Measurements from ENCODE around the gene APOB.
"Not testable (repeated sequence)": the region's sequence is repeated elsewhere in the genome, so short reads cannot be mapped to it uniquely, and the experiment has no call there.

The APOB gene

DNA sequence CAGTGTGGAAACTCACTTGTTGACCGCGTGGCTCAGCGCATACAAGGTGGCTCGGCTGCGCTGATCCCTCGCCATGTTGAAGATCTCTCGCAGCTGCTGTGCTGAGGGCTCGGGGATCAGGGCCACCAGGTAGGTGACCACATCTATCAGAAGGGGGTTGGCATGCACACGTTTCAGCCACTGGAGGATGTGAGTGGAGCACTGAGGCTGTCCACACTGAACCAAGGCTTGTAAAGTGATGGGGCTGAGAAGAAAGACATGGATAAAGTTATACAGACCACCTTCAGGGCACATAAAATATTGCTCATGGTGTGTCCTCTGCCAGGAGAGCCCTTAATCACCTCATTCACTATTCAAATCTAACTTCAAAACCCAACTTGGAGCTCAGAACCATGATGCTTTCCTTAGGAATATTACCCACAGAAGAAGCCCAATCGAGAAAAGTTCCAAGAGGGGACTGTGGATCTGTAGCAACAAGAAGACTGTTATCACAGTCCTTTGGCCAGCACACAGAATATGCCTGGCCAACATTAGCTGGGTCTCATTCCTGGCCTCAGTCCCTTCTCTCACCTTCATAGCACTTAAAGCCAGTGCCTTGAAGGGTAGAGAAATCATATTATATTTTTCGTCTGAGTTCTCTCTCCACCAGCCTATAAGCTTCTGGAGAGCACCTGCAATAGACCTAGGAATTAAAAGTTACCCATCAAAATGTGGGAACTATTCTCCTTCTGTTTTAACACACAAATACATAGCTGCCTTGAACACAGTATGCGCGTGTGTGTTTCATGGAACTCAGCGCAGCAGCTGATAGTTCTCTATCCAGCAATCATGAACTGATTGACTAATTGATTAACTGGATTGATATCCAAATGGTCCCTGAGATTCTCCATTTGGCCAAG, 11.3 kb downstream of the APOB start:
- DNase-seq (ENCODE audit: low read depth, low spot score) = no peak

DNA sequence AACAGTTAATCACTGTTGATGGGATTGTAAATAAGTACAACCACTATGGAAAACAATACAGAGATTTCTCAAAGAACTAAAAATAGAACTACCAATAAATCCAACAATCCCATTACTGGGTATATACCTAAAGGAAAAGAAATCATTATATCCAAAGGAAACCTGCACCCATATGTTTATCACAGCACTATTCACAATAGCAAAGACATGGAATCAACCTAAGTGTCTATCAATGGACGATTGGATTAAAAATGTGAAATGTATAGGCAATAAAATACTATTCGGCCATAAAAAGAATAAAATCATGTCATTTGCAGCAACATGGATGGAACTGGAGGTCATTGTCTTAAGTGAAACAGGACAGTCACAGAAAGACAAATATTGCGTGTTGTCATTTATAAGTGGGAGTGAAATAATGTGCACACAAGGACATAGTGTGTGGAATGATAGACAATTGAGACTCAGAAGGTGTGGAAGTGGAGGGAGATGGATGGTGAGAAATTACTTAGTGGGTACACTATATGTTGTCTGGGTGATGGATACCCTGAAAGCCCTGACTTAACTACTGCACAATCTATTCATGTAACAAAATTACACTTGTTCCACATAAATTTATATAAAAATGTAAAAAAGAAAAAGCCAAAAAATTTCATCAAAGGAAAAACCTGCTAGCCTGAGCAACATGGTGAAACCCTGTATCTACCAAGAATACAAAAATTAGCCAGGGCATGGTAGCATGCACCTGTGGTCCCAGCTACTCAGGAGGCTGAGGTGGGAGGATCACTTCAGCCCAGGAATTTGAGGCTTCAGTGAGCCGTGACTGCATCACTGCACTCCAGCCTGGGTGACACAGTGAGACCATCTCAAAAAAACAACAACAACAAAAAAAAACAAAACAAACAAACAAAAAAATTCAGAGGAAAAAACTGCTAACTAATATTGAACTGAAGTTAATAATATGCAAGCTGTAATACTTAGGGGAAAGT, 12.6 kb downstream of the APOB start:
- DNase-seq (ENCODE audit: low read depth, low spot score) = no peak

DNA sequence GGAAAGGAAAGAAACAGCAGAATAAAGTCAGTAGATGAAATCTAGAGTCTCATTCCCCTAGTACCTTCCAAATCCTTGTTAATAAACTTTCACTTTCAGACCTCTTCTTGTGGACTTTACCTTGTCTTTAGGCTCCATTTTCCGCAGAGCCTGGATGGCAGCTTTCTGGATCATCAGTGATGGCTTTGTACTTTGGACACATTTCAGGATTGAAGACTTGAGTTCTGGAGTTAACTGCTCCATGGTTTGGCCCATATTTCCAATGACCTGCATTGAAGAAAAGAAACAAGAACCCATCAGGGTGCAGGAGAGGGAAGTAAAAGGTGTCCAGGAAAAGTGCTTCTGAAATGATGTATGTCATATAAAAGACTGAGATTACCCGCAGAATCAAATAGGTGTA, 14.4 kb downstream of the APOB start:
- no peak for DNase-seq (ENCODE audit: low read depth, low spot score)

DNA sequence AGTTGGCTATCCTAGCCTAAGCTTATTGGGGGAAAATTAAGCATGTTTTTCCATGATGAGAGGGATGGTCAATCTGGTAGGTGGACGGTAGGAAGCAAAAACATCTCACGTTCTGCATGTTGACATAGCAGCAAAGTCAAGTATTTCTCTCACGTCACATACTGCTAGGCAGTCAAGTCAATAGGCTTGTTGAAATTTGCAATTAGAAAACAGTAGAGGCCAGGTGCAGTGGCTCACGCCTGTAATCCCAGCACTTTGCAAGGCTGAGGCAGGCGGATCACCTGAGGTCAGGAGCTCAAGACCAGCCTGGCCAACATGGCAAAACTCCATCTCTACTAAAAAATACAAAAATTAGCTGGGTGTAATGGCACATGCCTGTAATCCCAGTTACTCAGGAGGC, 14.9 kb downstream of the APOB start:
- not testable (repeated sequence) for DNase-seq (ENCODE audit: low read depth, low spot score)

DNA sequence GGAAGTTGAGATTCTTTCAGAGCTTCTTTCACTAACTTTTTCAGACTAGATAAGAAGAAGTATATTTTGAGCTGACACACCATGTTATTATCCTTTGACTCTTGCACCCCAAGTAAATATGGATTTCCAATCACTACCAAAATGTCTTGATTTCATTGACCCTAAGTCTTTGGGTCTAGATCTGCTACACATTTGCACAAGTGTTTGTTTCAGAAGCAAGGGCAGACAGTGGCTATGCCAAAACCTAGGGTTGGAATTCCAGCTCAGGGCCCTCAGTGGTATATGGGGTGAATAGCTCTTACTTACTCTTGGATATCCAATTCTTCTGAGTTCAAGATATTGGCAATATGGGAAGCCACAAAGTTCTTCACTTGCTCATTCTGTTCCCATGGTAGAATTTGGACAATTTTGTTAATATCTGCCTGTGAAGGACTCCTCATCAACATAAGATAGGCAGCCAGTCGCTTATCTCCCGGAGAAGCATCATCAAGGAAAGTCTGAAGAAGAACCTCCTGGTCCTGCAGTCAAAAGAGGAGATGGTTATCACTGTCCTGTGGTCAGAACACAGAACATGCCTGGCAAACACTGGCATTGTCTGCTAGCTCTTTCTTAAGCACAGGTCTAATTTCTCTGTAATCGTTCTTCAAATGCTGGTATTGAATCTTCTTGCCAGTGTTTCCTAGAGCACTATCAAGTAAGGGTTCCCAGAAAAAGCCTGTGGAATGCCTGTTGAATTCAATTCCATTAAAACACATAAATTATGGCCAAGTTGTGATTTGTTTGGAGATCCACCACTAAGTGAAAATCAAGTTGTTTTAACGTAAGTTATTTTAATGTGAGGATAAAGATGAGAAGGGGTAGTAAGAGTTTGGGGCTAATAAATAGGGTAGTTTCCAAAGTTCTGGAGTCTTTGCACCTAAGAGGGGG, 15.6 kb downstream of the APOB start:
- DNase-seq (ENCODE audit: low read depth, low spot score) = no peak

DNA sequence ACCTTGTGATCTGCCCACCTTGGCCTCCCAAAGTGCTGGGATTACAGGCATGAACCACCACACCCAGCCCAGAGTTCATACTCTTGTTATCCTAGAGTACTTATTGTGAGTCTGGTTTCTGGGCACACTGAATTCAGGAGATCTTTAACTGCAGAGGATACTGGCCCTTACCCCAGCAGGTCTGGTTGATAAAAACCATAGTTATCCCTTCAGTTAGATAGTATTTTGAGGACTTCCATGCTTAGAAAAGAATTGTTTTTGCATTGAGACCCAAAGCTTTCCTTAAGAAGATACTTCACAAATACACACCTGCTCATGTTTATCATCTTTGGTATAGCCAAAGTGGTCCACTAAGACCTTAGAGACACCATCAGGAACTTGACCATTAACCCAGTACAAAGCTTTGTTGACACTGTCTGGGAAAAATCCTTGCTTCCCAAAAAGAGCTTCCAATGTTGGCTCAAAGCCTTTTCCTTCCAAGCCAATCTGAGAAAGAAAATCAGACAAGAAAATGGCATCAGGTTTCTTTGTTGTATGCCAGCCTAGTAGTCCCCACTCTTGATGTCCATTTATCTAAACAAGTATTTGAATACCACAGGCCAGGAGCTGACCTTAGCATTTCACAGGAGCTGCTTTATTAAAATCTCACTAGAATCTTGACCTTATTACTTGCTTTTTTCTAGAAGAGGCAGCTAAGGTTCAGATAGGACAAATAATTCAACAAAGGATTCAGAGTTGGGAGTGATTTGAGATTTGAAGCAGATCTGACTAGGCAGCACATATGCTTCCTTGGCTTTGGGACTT, 17.2 kb downstream of the APOB start:
- DNase-seq (ENCODE audit: low read depth, low spot score) = no peak

DNA sequence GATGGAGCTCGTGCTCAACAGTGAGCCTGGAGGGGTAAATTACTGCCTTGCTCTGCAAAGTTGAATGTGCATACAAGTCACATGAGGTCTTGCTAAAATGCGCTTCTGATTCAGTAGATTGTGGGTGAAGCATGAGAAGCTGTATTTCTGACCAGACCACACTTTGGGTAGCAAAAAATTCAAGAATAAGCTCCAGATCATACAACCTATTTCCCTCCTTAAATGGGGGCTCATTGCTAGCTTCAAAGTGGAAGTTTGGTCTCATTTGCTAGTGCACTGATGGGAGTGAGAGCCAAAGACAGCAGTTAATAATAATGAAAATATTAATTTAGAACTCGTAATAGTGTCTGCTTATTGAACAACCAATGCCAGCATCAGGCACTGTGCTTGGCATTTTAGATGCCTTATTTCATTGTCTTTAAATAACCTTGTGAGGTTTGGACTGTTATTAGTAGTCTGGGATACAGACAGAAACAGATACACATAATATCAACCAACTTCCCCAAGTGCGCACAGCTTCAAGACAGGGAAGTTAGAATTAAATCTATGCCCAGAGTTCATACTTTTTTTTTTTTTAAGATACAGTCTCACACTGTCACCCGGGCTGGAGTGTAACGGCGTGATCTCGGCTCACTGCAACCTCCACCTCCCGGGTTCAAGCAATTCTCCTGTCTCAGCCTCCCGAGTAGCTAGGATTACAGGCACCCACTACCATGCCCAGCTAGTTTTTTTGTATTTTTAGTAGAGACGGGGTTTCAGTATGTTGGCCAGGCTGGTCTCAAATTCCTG, 18.0 kb downstream of the APOB start:
- DNase-seq (ENCODE audit: low read depth, low spot score) = no peak

DNA sequence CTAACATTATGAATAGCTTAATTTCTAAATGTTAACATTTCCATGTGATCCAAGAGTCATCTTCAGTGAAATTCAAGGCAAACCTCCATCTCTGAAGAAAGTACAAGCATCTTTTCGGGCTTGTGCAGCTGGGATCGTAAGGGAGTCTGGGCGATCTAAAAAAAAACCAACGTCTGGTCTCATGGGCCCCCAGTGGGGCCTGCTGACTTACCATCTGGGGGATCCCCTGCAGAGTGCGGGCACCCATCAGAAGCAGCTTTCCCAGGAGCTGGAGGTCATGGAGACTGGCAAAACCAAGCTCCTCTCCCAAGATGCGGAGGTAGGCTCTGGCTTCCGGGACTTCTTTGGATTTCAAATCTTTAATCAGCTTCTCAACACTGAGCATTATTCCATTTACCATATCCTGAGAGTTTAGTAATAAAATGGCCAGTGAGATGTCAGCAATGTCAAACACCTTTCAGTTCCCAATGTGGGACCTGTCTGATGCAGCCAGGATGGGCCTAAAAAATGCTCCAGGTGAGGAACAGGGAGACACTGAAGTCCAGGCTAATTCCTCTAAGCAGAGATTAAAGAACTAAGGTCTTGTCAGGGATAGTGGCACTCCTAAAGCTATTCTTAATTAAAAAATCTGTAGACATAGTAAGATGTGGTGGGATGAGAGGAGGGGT, 19.0 kb downstream of the APOB start:
- no peak for DNase-seq (ENCODE audit: low read depth, low spot score)

DNA sequence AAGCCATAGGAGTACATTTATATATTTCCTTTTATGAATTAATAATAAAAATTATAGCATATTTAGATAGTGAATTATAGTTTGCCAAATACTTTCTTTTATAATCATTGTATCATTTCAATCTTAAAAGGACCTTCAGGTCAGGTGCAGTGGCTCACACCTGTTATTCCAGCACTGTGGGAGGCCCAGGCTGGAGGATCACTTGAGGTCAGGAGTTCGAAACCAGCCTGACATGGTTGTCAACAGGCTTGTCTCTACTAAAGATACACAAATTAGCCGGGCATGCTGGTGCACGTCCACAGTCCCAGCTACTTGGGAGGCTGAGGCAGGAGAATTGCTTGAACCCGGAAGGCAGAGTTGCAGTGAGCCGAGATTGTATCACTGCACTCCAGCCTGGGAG, 19.7 kb downstream of the APOB start:
- no peak for DNase-seq (ENCODE audit: low read depth, low spot score)

DNA sequence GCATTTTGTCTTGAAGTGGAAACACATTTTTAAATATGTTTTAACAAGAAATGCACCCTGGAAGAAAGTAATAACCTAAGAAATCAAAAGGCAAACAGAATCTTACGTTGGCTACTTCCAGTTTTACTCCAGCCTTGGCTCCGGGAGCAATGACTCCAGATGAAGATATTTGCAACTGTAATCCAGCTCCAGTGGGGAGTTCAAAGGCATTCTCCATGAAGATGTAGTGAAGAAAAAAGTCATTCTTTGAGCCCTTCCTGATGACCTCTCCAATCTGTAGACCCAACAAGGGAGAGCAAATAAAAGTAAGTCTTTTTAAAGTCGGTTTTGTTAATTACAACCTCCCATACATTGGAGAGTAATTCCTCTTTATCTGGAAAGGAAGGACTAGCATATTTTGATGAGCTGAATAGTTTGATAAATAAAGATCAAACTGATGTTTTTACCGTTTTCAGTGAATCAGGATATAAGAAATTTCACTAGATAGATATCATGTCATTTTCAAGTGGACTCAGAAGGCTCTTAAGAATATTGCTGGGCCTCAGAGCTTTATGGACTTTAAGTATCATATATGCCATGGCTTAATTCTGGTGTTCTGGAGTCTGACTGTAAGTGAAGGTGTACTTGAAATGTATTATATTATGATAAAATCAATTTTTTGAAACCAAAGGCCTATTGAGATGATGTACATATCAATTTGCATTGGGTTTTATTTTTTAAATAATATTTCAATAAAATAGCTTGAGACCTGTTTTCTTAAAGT, 20.3 kb downstream of the APOB start:
- no peak for DNase-seq (ENCODE audit: low read depth, low spot score)

DNA sequence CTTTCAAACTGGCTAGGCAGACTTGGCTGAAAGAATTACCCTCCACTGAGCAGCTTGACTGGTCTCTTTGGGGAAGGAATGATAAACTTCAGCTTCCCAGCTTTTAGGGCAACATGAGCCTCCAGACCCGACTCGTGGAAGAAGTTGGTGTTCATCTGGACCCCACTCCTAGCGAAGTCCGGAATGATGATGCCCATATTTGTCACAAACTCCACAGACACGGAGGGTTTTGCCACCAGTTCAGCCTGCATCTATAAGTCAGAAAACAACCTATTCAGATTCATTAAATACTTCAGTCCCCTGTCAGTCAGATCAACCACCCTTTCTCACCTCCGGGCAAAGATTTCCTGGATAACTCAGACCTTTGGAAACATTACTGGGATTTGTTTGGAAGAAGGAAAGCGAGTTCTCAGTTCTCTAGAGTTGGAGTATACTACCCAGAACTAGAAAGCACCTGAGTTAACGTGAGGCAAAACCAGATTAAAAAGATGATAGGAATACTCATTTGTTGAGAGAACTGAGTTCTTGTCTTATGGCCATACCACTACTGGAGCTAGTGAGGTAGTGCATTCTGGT, 21.0 kb downstream of the APOB start:
- DNase-seq (ENCODE audit: low read depth, low spot score) = no peak

DNA sequence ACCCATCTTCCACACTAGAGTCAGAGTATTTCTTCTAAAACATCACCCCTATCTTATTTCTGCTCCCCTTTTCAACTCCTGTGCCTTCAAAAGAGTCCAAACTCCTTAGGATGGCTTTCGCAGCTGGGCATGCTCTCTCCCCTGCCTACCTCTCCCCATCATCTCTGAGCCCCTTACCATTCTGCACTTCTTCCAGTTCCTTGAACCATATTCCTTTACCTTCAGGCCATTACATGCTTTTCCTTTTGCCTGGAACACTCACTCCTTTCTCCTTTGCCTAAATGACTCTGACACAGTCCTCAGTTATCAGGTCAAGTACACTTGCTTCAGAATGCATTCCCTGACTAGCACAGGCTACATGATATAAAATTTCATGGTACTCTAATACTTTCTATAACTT, 22.4 kb downstream of the APOB start:
- DNase-seq (ENCODE audit: low read depth, low spot score) = no peak

DNA sequence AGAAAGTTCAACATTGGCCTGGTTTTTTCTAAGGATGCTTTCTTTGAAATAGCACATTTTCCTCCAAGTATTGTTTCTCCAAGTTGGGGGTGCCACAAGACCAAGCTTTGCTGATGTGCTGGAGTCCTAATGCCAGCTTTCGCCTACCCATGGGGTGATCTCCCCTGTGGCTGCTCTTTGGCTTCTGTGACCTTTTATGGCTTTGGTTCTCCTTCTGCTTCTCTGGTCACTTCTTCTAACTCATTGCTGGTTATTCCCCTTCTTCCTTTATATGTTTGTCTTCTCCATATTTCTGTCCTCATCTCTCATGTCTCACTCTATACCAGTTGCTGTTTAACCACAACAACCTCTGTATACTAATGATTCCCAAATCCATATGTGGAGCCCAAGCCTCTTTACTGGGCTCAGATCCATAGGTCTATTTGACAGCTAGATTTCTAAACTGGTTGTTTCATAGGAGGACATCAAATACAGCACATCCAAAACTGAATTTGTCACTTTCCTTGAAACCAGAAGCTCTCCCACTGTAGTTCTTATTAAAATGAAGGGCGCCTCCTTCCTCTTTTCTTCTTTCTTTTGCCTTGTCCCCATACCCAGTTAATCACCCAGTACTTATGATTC, 23.1 kb downstream of the APOB start:
- no peak for DNase-seq (ENCODE audit: low read depth, low spot score)

DNA sequence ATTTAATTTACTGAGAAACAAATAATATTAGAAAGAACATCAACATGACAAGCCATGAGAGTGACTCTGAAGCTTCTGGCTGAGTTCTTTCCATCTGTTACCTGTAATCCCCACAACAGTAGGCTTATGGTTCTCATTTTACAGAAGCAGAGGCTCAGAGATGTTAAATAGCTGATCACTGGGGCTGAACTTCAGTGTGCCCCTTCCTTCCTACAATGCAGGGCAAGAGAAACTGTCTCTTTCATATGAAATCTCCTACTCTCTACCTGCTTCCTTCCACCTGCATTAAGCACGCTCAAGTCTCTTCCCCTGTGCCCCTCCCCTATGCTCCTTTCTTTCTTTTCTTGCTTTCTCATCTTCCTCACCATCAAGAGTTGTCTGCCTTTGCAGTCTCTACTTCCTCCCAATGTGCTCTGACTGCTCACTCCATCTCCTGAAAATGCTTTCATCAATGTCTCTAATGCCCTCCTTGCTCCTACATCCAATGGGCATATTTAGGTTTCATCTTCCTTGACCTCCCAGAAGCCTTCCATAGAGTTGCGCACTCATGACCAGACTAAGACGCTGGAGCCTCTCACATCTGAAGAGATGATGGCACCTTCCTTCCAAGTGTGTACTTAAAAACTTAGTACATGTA, 23.7 kb downstream of the APOB start:
- no peak for DNase-seq (ENCODE audit: low read depth, low spot score)

DNA sequence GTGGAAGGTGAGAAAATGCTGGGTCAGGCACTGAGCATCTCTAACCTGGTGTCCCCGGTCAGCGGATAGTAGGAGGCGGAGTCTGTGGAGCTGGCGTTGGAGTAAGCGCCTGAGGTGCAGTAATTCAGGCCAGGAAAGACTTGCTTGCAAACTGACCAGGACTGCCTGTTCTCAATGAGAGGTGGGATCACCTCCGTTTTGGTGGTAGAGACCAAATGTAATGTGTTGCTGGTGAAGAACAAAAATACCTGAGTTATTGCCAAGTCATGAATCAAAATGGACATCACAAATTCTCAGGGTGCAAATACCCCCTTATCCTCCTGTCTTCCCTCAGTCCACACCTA, 24.2 kb downstream of the APOB start:
- DNase-seq (ENCODE audit: low read depth, low spot score) = no peak

DNA sequence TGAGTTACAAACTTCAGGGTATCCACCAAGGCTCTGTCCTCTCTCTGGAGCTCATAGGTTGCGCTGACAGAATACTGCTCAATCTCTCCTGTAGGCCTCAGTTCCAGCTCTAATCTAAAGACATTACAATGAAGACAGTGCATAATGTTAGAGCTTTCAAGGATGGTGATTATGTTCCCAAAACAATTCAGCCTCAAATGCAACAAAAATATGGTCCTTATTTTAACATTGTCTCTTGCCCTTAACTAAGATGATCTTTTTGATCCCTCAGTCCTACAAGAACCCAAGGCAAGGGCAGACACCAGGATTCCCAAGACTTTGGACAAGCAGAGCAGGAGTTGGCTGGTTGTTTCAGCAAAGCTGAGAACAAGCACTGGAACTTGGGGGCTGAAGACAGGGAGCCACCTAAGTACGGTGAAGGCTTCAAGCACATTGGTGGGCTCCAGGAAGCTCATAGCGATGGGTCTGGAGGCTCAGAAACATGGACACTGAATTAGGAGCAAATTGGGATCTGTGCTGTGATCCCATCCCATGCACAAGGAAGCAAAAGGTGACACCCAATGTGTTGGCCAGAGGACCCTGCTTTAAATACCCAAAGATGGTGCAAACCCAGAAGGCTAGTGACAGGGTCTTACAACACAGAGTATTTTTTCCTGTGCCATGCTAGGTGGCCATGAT, 24.7 kb downstream of the APOB start:
- no peak for DNase-seq (ENCODE audit: low read depth, low spot score)

DNA sequence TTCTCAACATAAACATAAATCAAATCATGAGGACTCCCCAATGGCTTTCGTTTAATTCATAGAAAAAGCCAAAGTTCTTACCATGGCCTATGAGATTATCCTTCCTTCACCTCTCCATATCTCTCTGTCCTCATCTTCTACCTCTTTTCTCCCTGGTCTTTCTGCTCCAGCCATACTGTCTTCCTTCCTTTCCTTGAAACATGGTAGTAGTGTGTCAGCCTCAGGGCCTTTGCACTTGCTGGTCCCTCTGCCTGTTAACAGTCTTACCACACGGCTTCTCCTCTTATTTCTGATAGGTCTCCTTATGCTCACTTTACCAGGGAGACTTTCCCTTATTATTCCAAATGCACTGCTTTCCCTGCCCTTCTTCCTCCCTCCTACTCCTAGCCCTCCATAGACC, 25.6 kb downstream of the APOB start:
- DNase-seq (ENCODE audit: low read depth, low spot score) = no peak
